Stomach (tissue), 9 donors: ENCODE data around the gene ALG6. TPM values are rescaled to one million over a fixed set of nuclear protein-coding genes. Genes with fewer than 3 reads are reported as not detected.
A peak's percentile ranks its signal among the peaks of the same experiment; 100 is the strongest.
"Not testable (repeated sequence)": the region's sequence is repeated elsewhere in the genome, so short reads cannot be mapped to it uniquely, and the experiment has no call there.

ENCODE experiments used
- DNase-seq, 2 donors: peaks; one replicate each; pipeline versions ENCODE4 v3.0.0 to v3.0.0-alpha.2; 2013 to 2019
- H3K27ac ChIP-seq, 5 donors: fragments of 200-600 bp in 4 of 5; sonication (generic) in 4 of 5; one replicate each; pipeline ENCODE4 v1.5.1; 2013 to 2019; ENCODE audit warnings: mild to moderate bottlenecking in 1 of 5, moderate library complexity in 1 of 5
- H3K27me3 ChIP-seq, 3 donors: fragments of 200-600 bp; sonication (generic); one replicate each; pipeline ENCODE4 v1.5.1; 2017 to 2019; ENCODE audit warnings: mixed run types in 1 of 3
- H3K36me3 ChIP-seq, 4 donors: fragments of 200-600 bp; sonication (generic); 1 replicate in 3 of 4; 2 replicates in 1 of 4; pipeline ENCODE4 v1.5.1; 2016 to 2019
- H3K4me1 ChIP-seq, 4 donors: fragments of 200-600 bp; sonication (generic); one replicate each; pipeline ENCODE4 v1.5.1; 2016 to 2019
- H3K4me3 ChIP-seq, 4 donors: fragments of 200-600 bp; sonication (generic) in 3 of 4; one replicate each; pipeline ENCODE4 v1.5.1; 2016 to 2019; ENCODE audit warnings: mild to moderate bottlenecking in 1 of 4
- H3K9me3 ChIP-seq, 4 donors: fragments of 200-600 bp; sonication (generic); one replicate each; pipeline ENCODE4 v1.5.1; 2016 to 2019
- EP300 ChIP-seq: sonication (generic); formaldehyde crosslinking; IDR thresholded peaks from one replicate; pipeline ENCODE4 v1.6.1; 2017; ENCODE audit warnings: antibody characterized with exemption
- POLR2A ChIP-seq, 4 donors: fragments of 450-650 bp; IDR thresholded peaks; one replicate each; pipeline ENCODE4 v1.6.1; 2016; ENCODE audit warnings: antibody characterized with exemption in 4 of 4, control low read depth in 2 of 4, mild to moderate bottlenecking in 1 of 4, moderate library complexity in 1 of 4
- POLR2AphosphoS5 ChIP-seq, 3 donors: sonication (generic); formaldehyde crosslinking; IDR thresholded peaks; one replicate each; pipeline ENCODE4 v1.6.1; 2016; ENCODE audit warnings: antibody characterized with exemption in 3 of 3
- WGBS, 5 donors: extraction: QIAGEN DNeasy Blood & Tissue Kit in 3 of 5; methylation state at CpG; one replicate each; pipeline versions ENCODE4 v1.1.5 to v1.1.7; 2013 to 2018; 5-methylcytosine and 5-hydroxymethylcytosine counted together
- intact Hi-C: fragments of 100-400 bp; cut with DNase I; formaldehyde crosslinking; loops from one replicate; pipeline ENCODE4 v1.15.1; 2023; ENCODE audit warnings: low total_unique reads
- polyA plus RNA-seq, 3 donors: library from polyadenylated mRNA; stranded (reverse); fragments of 200-250 nt; gene quantifications; one replicate each; pipeline ENCODE4 v1.2.3, GENCODE V29; 2013
- total RNA-seq, 5 donors: library from RNA; depleted of rRNA; stranded (reverse); fragments of >200 nt; gene quantifications; one replicate each; pipeline versions ENCODE4 v1.1.0 to v1.2.3, GENCODE V29; 2014 to 2016
- TF ChIP-seq, protein P1 (sequence below), 7 experiments: fragments of 450-650 bp in 4 of 7; fragments of 200-600 bp in 3 of 7; sonication (generic) in 3 of 7; IDR thresholded peaks; one replicate each; pipeline ENCODE4 v1.5.1; 2016 to 2019; ENCODE audit warnings: antibody characterized with exemption in 7 of 7, control low read depth in 2 of 7, mild to moderate bottlenecking in 1 of 7
- donor health status: healthy with polysubstance abuse.
- donor health status: Bipolar disorder and iron deficiency.
- donor health status: healthy.

ALG6 gene
- total and polyA plus RNA-seq, 8 donors = 3.6 to 32.7 (median 10.3) TPM

GRCh38 chr1:63411066-63411465 lies 43.6 kb downstream of the ALG6 start:
- Histone ChIP-seq H3K4me1 (peaks cover 0 to 4% (median 0%) of the 10 kb centered on the region in 4 donors), H3K27me3 (no peaks in the 10 kb centered on the region), H3K9me3 (no peaks in the 10 kb centered on the region), H3K27ac (no peak overlapping the region), H3K36me3 (peaks cover 0 to 18% (median 14%) of the 10 kb centered on the region in 4 donors), H3K4me3 (no peak overlapping the region)
- DNase-seq = peak in 1 of 2 donors; percentile 36
- TF ChIP-seq, protein P1, sequence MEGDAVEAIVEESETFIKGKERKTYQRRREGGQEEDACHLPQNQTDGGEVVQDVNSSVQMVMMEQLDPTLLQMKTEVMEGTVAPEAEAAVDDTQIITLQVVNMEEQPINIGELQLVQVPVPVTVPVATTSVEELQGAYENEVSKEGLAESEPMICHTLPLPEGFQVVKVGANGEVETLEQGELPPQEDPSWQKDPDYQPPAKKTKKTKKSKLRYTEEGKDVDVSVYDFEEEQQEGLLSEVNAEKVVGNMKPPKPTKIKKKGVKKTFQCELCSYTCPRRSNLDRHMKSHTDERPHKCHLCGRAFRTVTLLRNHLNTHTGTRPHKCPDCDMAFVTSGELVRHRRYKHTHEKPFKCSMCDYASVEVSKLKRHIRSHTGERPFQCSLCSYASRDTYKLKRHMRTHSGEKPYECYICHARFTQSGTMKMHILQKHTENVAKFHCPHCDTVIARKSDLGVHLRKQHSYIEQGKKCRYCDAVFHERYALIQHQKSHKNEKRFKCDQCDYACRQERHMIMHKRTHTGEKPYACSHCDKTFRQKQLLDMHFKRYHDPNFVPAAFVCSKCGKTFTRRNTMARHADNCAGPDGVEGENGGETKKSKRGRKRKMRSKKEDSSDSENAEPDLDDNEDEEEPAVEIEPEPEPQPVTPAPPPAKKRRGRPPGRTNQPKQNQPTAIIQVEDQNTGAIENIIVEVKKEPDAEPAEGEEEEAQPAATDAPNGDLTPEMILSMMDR (IDR thresholded peaks at IDR 0.05) = no peak
- intact Hi-C loops = no loop called here
- WGBS, 5 donors = 42 to 68% (median 51%) methylated on average over 2 of the region's 2 CpGs

DNA sequence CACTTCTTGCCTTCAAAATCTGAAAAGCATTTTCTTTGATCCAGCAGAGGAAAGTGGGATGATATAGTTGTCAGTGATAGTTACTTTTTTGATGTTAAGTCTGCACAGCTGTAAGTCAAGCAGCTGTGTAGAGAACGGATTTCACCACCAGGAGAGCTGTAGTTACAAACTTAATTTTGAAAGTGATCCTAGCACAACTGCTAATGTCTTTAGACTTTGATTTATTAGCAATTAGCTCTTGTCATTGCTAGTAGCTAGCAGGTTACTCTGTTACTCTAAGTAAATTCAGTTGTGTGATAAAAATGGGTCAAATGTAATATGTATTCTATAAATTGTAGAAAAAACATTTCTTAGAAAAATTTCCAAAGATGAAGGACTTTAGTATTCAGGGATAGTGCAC lies 46.0 kb downstream of the ALG6 start:
- Histone ChIP-seq H3K4me1 (no peaks in the 10 kb centered on the region), H3K4me3 (no peak overlapping the region), H3K27me3 (no peaks in the 10 kb centered on the region), H3K27ac (no peak overlapping the region), H3K9me3 (no peaks in the 10 kb centered on the region), H3K36me3 (peaks cover 0 to 18% (median 13%) of the 10 kb centered on the region in 4 donors)
- intact Hi-C loops = no loop called here
- 77 to 96% (median 91%) methylated on average over 1 of the region's 1 CpG for WGBS, 5 donors
- no peak for TF ChIP-seq POLR2AphosphoS5 (IDR thresholded peaks at IDR 0.05)
- no peak for TF ChIP-seq POLR2A (IDR thresholded peaks at IDR 0.05)
- no peak for TF ChIP-seq EP300
- TF ChIP-seq, protein P1 (IDR thresholded peaks at IDR 0.05) = no peak
- DNase-seq = no peak

DNA sequence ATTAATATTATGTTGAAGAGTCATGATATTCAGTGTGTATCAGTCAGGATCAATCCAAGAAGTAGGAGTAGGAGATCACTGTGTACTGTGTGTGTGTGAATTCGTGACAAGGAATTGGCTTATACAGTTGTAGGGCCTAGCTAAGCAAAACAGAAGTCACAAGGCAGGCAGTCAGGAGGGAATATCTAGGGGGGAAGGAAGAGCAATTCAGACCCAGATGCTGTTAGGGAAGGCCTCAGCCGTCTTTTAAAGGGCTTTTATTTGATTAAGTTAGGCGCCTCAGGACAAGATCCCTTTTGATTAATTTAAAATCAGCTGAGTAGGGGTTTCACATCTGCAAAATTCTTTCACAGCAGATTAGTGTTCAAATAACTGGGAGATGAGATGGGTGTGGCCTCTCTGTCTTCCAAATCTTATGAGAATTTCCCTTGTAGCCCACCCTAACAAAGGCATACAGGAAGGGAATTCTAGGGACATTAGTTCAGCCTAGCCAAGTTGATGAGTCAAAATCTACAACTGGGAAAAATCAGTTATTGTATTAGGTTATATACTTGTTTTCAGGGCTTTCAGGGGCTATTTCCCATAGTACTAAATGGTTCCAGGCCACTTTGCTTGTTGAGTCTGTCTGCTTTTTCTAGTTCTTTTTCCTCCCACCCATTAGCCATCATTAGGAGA lies 47.4 kb downstream of the ALG6 start:
- H3K27me3 ChIP-seq = no peaks in the 10 kb centered on the region
- H3K9me3 ChIP-seq = no peaks in the 10 kb centered on the region
- 82 to 92% (median 89%) methylated on average over 3 of the region's 3 CpGs for WGBS, 5 donors
- peaks cover 0 to 18% (median 14%) of the 10 kb centered on the region in 4 donors for H3K36me3 ChIP-seq
- H3K4me3 ChIP-seq = no peak overlapping the region
- TF ChIP-seq POLR2A (IDR thresholded peaks at IDR 0.05) (no peak), POLR2AphosphoS5 (IDR thresholded peaks at IDR 0.05) (no peak), EP300 (no peak)
- TF ChIP-seq, protein P1 (IDR thresholded peaks at IDR 0.05) = no peak
- H3K4me1 ChIP-seq = no peaks in the 10 kb centered on the region
- H3K27ac ChIP-seq = no peak overlapping the region
- peak in 1 of 2 donors; percentile 20 for DNase-seq
- intact Hi-C loops = no loop called here

DNA sequence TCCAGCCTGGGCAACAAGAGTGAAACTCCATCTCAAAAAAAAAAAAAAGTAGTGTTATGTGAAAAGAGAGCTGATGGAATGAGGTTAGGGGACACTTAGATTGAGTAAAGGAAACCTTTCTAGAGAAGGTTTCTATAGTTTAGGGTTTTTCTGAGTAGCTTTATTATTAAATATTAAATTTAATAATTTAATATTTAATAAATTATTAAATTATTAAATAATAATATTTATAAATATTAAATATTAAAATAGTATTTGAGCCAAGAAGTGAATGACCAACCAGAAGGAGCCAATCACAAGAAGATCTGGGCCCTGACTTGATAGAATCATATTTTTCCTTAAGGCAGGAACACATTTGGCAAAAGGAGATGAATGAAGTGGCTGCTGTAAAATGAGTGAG lies 50.7 kb downstream of the ALG6 start:
- Histone ChIP-seq H3K36me3 (peaks cover 0 to 16% (median 11%) of the 10 kb centered on the region in 4 donors), H3K4me3 (no peak overlapping the region), H3K4me1 (no peaks in the 10 kb centered on the region), H3K27me3 (no peaks in the 10 kb centered on the region), H3K9me3 (no peaks in the 10 kb centered on the region), H3K27ac (no peak overlapping the region)
- intact Hi-C loops = no loop called here
- no peak for DNase-seq
- no peak for TF ChIP-seq POLR2A (IDR thresholded peaks at IDR 0.05)

- H3K9me3 ChIP-seq = not testable (repeated sequence)
Measured at GRCh38 chr1:63420746-63421145, 53.3 kb downstream of the ALG6 start.

More at GRCh38 chr1:63420746-63421145, 53.3 kb downstream of the ALG6 start:
- H3K27ac ChIP-seq, intact Hi-C loops, DNase-seq, H3K27me3 ChIP-seq, H3K4me1 ChIP-seq, H3K36me3 ChIP-seq, H3K4me3 ChIP-seq: not testable (repeated sequence)
- 0 to 65% (median 58%) methylated on average over 1 of the region's 1 CpG for WGBS, 5 donors
